ENCODE measurements around the gene LCK.

DNA sequence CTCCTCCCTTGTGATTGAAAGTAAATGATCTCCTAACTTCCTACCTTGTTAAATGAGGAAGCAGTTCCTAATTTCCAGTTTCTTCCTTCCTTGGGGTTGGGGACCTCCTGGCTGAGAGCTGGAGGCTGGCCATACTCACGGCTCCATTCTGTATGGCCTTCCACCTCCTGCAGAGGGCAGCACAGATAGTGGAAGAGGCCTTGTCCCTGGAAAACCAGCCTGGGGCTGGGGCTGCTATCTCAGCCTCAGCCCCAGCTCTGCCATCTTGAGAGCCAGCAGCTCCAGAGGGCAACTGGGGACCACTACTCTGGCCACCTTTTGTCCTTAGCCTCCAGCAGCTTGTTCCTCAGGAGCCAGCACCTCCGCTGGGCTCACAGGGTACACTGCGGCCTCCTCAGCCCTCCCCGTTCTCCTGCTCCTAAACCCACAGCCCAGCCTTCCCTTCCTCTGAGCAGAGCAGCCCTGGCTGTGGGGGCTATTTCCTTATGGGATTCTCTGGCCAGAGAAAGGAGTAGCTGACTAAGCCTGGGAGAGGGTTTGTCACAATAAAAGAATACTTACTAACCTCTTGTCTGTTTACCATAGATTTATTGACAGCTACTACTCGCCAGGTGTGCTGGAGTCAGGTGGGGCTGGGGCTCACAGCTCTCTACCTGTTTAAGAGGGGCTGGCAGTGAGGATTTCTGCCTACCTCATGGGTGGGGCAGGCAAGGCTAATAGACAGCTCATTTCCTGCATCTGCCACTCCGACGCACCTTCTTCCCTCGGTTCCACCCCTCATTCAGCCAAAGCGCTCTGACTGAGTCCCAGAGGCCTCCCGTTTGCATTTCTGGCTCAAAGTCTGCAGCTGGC lies 35.2 kb upstream of the LCK start:
- no peak for TF ChIP-seq EP300 (IDR thresholded peaks at IDR 0.05; ENCODE audit: borderline replicate concordance in 1 of 2, low read depth in 1 of 2, low read length in 1 of 2)
- TF ChIP-seq CHD2 (IDR thresholded peaks at IDR 0.05; ENCODE audit: low read length, partially characterized antibody): no peak

All from SK-N-SH (cell line).